ENCODE results near the gene CA7. TPM values are rescaled to one million over a fixed set of nuclear protein-coding genes. Genes with fewer than 3 reads are reported as not detected.

The CA7 gene
- total RNA-seq, 1 donor from 2014 or later = not detected

- no peak for TF ChIP-seq CTCF (conservative IDR thresholded peaks at IDR 0.05)
- no peaks in the 10 kb centered on the region for H3K27me3 Mint-ChIP-seq (ENCODE audit: low read depth)
- H3K9me3 Mint-ChIP-seq = no peaks in the 10 kb centered on the region
- H3K4me1 Mint-ChIP-seq = peaks cover 4% of the 10 kb centered on the region
- H3K27ac Mint-ChIP-seq (ENCODE audit: unreplicated experiment) = no peak overlapping the region
- no peak for DNase-seq (ENCODE audit: low read depth, low spot score)
- H3K4me3 Mint-ChIP-seq = no peak overlapping the region
- H3K36me3 Mint-ChIP-seq (ENCODE audit: low read depth) = no peaks in the 10 kb centered on the region
These were observed 12.6 kb downstream of the CA7 start for GRCh38 chr16:66856801-66857200.

- peaks cover 4% of the 10 kb centered on the region for H3K4me1 Mint-ChIP-seq
- TF ChIP-seq CTCF (conservative IDR thresholded peaks at IDR 0.05) = no peak
- H3K36me3 Mint-ChIP-seq (ENCODE audit: low read depth) = no peaks in the 10 kb centered on the region
- peak overlapping the region; percentile 31 for H3K27ac Mint-ChIP-seq (ENCODE audit: unreplicated experiment)
- no peak overlapping the region for H3K4me3 Mint-ChIP-seq
- no peaks in the 10 kb centered on the region for H3K27me3 Mint-ChIP-seq (ENCODE audit: low read depth)
- no peak for DNase-seq (ENCODE audit: low read depth, low spot score)
- no peaks in the 10 kb centered on the region for H3K9me3 Mint-ChIP-seq
These were observed 13.2 kb downstream of the CA7 start for GRCh38 chr16:66857437-66857836.

GRCh38 chr16:66858740-66859396, 14.7 kb downstream of the CA7 start:
- no peak overlapping the region for H3K4me3 Mint-ChIP-seq
- H3K4me1 Mint-ChIP-seq = peaks cover 4% of the 10 kb centered on the region
- no peaks in the 10 kb centered on the region for H3K9me3 Mint-ChIP-seq
- no peaks in the 10 kb centered on the region for H3K27me3 Mint-ChIP-seq (ENCODE audit: low read depth)
- TF ChIP-seq CTCF (conservative IDR thresholded peaks at IDR 0.05) = no peak
- DNase-seq (ENCODE audit: low read depth, low spot score) = no peak
- H3K36me3 Mint-ChIP-seq (ENCODE audit: low read depth) = no peaks in the 10 kb centered on the region
- H3K27ac Mint-ChIP-seq (ENCODE audit: unreplicated experiment) = no peak overlapping the region

- Mint-ChIP-seq H3K4me3 (no peak overlapping the region), H3K27me3 (ENCODE audit: low read depth) (no peaks in the 10 kb centered on the region), H3K4me1 (peaks cover 4% of the 10 kb centered on the region), H3K27ac (ENCODE audit: unreplicated experiment) (no peak overlapping the region), H3K36me3 (ENCODE audit: low read depth) (no peaks in the 10 kb centered on the region), H3K9me3 (no peaks in the 10 kb centered on the region)
- TF ChIP-seq CTCF (conservative IDR thresholded peaks at IDR 0.05) = no peak
- no peak for DNase-seq (ENCODE audit: low read depth, low spot score)
These were observed 15.3 kb downstream of the CA7 start for GRCh38 chr16:66859397-66860068.

- Mint-ChIP-seq H3K9me3 (no peaks in the 10 kb centered on the region), H3K4me1 (peaks cover 4% of the 10 kb centered on the region), H3K4me3 (no peak overlapping the region), H3K36me3 (ENCODE audit: low read depth) (no peaks in the 10 kb centered on the region), H3K27ac (ENCODE audit: unreplicated experiment) (no peak overlapping the region), H3K27me3 (ENCODE audit: low read depth) (no peaks in the 10 kb centered on the region)
- no peak for DNase-seq (ENCODE audit: low read depth, low spot score)
- TF ChIP-seq CTCF (conservative IDR thresholded peaks at IDR 0.05) = no peak
These were observed 17.9 kb downstream of the CA7 start for GRCh38 chr16:66862023-66862520.

Data from neural crest cell (in vitro differentiated cells).